Measurements from ENCODE around the gene RNF2.

DNA sequence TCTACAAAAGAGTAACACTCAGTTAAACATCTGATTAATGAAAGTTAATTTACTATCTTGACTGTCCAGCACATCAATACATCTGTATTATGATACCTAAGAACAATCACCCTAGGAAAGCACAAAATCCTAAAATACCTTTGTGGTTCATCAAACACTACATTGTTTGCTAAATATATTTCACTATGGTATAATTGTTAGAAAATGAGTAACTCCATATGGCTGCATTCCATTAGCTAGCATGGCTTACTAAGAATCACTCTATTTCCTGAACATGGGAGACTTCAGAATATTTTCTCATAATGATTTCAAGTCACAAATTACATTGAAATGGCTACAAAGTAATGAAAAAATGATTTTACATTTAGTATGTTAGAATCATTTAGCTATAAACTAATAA, 98.9 kb downstream of the RNF2 start:
- TF ChIP-seq, protein P1, sequence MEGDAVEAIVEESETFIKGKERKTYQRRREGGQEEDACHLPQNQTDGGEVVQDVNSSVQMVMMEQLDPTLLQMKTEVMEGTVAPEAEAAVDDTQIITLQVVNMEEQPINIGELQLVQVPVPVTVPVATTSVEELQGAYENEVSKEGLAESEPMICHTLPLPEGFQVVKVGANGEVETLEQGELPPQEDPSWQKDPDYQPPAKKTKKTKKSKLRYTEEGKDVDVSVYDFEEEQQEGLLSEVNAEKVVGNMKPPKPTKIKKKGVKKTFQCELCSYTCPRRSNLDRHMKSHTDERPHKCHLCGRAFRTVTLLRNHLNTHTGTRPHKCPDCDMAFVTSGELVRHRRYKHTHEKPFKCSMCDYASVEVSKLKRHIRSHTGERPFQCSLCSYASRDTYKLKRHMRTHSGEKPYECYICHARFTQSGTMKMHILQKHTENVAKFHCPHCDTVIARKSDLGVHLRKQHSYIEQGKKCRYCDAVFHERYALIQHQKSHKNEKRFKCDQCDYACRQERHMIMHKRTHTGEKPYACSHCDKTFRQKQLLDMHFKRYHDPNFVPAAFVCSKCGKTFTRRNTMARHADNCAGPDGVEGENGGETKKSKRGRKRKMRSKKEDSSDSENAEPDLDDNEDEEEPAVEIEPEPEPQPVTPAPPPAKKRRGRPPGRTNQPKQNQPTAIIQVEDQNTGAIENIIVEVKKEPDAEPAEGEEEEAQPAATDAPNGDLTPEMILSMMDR (conservative IDR thresholded peaks at IDR 0.05; ENCODE audit: low read length) = no peak
- TF ChIP-seq EZH2phosphoT487 (IDR thresholded peaks at IDR 0.05; ENCODE audit: borderline replicate concordance, low read depth, low read length) = no peak

Measured in OCI-LY7 (cell line).